K562 treated with DMSO at 1 percent for 48 hours (cell line): ENCODE data around the gene APPL2. TPM values are rescaled to one million over a fixed set of nuclear protein-coding genes. Genes with fewer than 3 reads are reported as not detected.

Experiments used
- total RNA-seq: library from RNA; unstranded; fragments of 300-600 nt; gene quantifications from 2 replicates; pipeline ENCODE4 v1.2.3, GENCODE V29; 2022; ENCODE audit warnings: low replicate concordance; ENCODE audit errors: extremely low read depth

The APPL2 gene
- not detected in 2 replicates for total RNA-seq

GRCh38 chr12:105235732-105236476, at the start of gene APPL2:
APPL2 (minus strand) TSS chr12:105236174; CDS start chr12:105236012, 162 bp downstream.

Other genes starting within 250 kb of the APPL2 start
- not detected in 2 replicates for gene NOPCHAP1, start 249.9 kb downstream of the APPL2 start, total RNA-seq
- gene ALDH1L2, start 151.7 kb downstream of the APPL2 start, total RNA-seq = not detected in 2 replicates
- gene WASHC4, start 128.4 kb downstream of the APPL2 start, total RNA-seq = not detected in 2 replicates
- not detected in 2 replicates for gene C12orf75, start 94.5 kb upstream of the APPL2 start, total RNA-seq